HEK293T (cell line): ENCODE data around the gene RAB27B.

Experiments used
- CTCF ChIA-PET: fragments of 350-600 bp; formaldehyde crosslinking; extraction: SDS; loops from one replicate; lab custom pipeline; 2021; ENCODE audit warnings: antibody characterized with exemption, inconsistent platforms; lab: Yijun Ruan, JAX
- POLR2A ChIA-PET: fragments of 350-600 bp; formaldehyde crosslinking; extraction: SDS; loops from one replicate; lab custom pipeline; 2020; ENCODE audit warnings: antibody characterized with exemption, inconsistent platforms; lab: Yijun Ruan, JAX
- DNase-seq: peaks from one replicate; pipeline ENCODE4 v3.0.0; 2012; ENCODE audit warnings: mixed read lengths; ENCODE audit errors: extremely low spot score
- ARNT ChIP-seq: fragments of 450-650 bp; IDR thresholded peaks from 2 replicates; pipeline ENCODE4 v1.6.1; 2017; ENCODE audit warnings: mild to moderate bottlenecking
- BHLHE40 ChIP-seq: fragments of 450-650 bp; IDR thresholded peaks from 2 replicates; pipeline ENCODE4 v1.6.1; 2016; ENCODE audit warnings: mild to moderate bottlenecking, moderate library complexity, borderline replicate concordance
- CTBP1 ChIP-seq: fragments of 450-650 bp; IDR thresholded peaks from 2 replicates; pipeline ENCODE4 v1.6.1; 2016; ENCODE audit warnings: borderline replicate concordance
- ELF4 ChIP-seq: fragments of 450-650 bp; IDR thresholded peaks from 2 replicates; pipeline ENCODE4 v1.6.1; 2017; ENCODE audit warnings: antibody characterized with exemption
- FOXA1 ChIP-seq: fragments of 450-650 bp; IDR thresholded peaks from 2 replicates; pipeline ENCODE4 v1.6.1; 2016; ENCODE audit warnings: mild to moderate bottlenecking
- FOXK2 ChIP-seq: fragments of 450-650 bp; IDR thresholded peaks from 2 replicates; pipeline ENCODE4 v1.6.1; 2016; ENCODE audit warnings: mild to moderate bottlenecking
- FOXM1 ChIP-seq: fragments of 450-650 bp; IDR thresholded peaks from 2 replicates; pipeline ENCODE4 v1.6.1; 2017; ENCODE audit warnings: mild to moderate bottlenecking, borderline replicate concordance
- HDGF ChIP-seq: fragments of 450-650 bp; IDR thresholded peaks from 2 replicates; pipeline ENCODE4 v1.6.1; 2017; ENCODE audit warnings: antibody characterized with exemption, borderline replicate concordance
- L3MBTL2 ChIP-seq: fragments of 450-650 bp; conservative IDR thresholded peaks from 2 replicates; pipeline ENCODE4 v1.6.1; 2016; ENCODE audit warnings: mild to moderate bottlenecking
- LEF1 ChIP-seq: fragments of 450-650 bp; IDR thresholded peaks from 2 replicates; pipeline ENCODE4 v1.6.1; 2017; ENCODE audit warnings: mild to moderate bottlenecking, borderline replicate concordance
- NFRKB ChIP-seq: fragments of 450-650 bp; IDR thresholded peaks from 2 replicates; pipeline ENCODE4 v1.6.1; 2016; ENCODE audit warnings: mild to moderate bottlenecking, moderate library complexity
- SP1 ChIP-seq: fragments of 450-650 bp; IDR thresholded peaks from 2 replicates; pipeline ENCODE4 v1.6.1; 2017
- SUZ12 ChIP-seq: fragments of 450-650 bp; IDR thresholded peaks from 2 replicates; pipeline ENCODE4 v1.6.1; 2016; ENCODE audit warnings: mild to moderate bottlenecking
- TARDBP ChIP-seq: fragments of 450-650 bp; IDR thresholded peaks from 2 replicates; pipeline ENCODE4 v1.6.1; 2016
- ZNF384 ChIP-seq: fragments of 450-650 bp; IDR thresholded peaks from 2 replicates; pipeline ENCODE4 v1.6.1; 2016
- TF ChIP-seq, protein P1 (sequence below): fragments of 450-650 bp; IDR thresholded peaks from 2 replicates; pipeline ENCODE4 v1.6.1; 2016

RAB27B gene

DNA sequence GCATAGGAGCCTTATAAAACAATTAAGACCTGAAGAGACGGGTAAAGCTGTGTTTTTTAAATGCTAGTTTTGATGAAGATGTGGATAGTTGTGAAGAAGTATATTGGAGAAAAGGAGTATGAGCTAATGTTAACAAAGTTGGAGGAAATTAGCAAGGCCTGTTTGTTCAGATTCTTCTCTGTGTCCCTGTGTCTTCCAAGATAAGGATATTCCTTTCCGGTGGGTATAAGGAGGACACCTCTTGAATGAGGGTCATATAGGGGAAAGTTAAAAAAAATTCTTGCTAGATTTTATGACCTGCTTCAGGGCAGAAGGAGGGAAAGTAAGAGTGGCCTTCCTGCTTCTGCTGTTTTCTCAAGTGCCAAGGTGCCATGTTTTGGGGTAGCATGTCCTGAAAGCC lies 72.0 kb downstream of the RAB27B start:
- CTCF ChIA-PET = no interaction called here
- TF ChIP-seq L3MBTL2 (no peak), FOXK2 (no peak), BHLHE40 (no peak), NFRKB (no peak), SUZ12 (no peak), ARNT (no peak), FOXA1 (no peak), LEF1 (no peak), HDGF (no peak), SP1 (no peak)
- TF ChIP-seq, protein P1, sequence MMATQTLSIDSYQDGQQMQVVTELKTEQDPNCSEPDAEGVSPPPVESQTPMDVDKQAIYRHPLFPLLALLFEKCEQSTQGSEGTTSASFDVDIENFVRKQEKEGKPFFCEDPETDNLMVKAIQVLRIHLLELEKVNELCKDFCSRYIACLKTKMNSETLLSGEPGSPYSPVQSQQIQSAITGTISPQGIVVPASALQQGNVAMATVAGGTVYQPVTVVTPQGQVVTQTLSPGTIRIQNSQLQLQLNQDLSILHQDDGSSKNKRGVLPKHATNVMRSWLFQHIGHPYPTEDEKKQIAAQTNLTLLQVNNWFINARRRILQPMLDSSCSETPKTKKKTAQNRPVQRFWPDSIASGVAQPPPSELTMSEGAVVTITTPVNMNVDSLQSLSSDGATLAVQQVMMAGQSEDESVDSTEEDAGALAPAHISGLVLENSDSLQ = no peak
- DNase-seq = no peak
- POLR2A ChIA-PET = no interaction called here

DNA sequence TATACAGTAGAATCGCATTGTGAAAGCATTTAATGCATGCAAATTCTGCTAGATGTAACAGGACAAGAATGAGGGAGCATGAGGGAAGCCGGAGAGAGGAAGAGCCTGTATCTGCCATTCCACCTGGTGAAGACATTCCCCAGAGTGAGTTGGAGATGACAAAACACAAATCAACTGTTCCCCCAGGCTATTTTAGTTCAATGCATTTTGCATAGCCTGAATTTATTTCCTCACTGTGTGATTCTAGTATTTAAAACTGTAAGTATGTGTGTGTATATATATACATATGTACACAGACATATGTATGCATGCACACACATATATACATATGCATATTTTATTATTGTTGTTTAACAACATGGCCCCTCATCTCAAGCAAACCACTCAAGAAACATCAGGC lies 76.3 kb downstream of the RAB27B start:
- ChIA-PET CTCF (no interaction called here), POLR2A (no interaction called here)
- TF ChIP-seq FOXM1 (no peak), CTBP1 (no peak), FOXK2 (no peak), SUZ12 (no peak), ELF4 (no peak), LEF1 (no peak), ARNT (no peak), TARDBP (no peak), HDGF (no peak), FOXA1 (no peak), NFRKB (no peak), ZNF384 (no peak), BHLHE40 (no peak)
- TF ChIP-seq, protein P1 = no peak
- DNase-seq = no peak

DNA sequence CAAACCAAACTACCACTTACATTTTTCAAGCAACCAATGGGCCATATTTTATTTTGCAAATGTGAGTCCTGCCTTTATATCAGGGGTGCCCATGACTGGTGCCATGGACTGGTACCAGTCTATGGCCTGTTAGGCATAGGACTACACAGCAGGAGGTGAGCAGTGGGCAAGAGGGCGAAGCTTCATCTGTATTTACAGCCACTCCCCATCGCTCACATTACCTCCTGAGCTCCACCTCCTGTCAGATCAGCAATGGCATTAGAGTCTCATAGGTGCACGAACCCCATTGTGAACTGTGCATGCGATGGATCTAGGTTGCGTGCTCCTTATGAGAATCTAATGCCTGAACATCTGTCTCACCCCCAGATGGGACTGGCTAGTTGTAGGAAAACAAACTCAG lies 77.4 kb downstream of the RAB27B start:
- CTCF ChIA-PET = no interaction called here
- POLR2A ChIA-PET = no interaction called here
- no peak for DNase-seq
- no peak for TF ChIP-seq FOXA1
- TF ChIP-seq SUZ12 = no peak
- no peak for TF ChIP-seq FOXK2
- no peak for TF ChIP-seq ARNT
- no peak for TF ChIP-seq LEF1
- no peak for TF ChIP-seq BHLHE40
- TF ChIP-seq L3MBTL2 = no peak

DNA sequence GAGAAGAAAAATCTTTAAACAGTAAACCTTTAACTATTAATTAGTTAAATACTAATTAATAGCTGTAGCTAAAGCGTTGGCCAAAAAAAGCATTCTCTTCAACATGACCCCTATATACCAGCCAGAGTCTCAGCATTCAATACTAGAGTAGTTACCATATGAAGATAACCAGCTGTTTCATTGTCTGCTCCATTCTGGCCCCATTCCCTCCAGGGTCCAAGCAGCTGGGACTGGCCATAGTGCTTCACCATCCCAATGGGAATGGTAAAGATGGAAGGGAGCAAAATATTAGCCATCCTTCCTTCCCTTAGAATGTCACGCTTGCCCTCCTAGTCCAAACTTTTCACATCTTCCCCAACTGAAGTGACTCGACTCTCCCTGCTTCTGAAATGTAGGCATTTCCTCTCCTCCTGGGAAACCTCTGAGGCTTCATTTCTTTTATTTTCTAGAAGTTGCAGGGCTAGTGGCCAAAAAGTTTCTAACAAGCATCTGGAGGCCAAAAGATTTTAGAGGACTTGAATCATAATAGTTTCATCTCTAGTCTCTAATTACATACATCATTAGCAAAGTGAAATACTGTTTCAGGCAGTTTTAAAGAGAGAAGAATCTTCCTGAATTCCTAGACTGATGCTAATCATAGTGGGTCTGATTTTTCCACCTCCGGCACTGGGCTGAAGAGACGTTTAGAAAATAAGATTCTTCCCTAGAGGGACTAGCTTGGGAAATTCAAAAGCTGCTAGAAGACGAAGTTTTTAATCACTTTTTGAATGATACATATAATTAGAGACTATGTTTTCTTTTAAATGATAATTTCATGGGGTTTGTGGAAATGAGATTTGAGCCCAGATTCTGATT lies 78.3 kb downstream of the RAB27B start:
- TF ChIP-seq LEF1 = no peak
- TF ChIP-seq ELF4 = no peak
- no peak for TF ChIP-seq BHLHE40
- TF ChIP-seq NFRKB = no peak
- TF ChIP-seq CTBP1 = no peak
- no peak for TF ChIP-seq ZNF384
- CTCF ChIA-PET = no interaction called here
- POLR2A ChIA-PET = no interaction called here
- DNase-seq = no peak

DNA sequence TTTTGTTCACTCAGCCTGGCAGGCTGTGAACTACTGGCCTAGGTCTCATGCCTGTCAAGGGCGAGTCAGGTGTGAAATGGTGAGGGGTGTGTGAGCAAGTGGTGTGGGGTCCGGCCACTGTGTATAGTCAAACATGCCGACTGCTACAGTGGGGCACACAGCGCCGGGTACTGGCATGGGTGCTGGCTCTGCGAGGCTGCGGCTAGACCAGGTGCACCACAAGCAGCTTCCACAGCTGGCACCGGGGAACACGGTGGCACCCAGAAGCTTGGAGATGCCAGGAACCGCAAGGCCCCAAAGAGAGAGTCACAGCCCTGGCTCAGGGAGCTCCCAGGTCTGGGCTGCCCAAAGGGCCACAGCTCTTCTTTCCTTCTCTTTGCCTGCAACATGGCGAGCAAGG lies 81.3 kb downstream of the RAB27B start:
- no peak for DNase-seq
- ChIA-PET CTCF (interaction anchor here (1.1 kb wide), 1 partner anchor 73 kb away, joined by 3 read pairs; no protein-coding TSS in a partner anchor), POLR2A (no interaction called here)
- TF ChIP-seq TARDBP (no peak), LEF1 (no peak), ZNF384 (no peak), FOXM1 (no peak), HDGF (no peak), ELF4 (no peak), ARNT (no peak)

DNA sequence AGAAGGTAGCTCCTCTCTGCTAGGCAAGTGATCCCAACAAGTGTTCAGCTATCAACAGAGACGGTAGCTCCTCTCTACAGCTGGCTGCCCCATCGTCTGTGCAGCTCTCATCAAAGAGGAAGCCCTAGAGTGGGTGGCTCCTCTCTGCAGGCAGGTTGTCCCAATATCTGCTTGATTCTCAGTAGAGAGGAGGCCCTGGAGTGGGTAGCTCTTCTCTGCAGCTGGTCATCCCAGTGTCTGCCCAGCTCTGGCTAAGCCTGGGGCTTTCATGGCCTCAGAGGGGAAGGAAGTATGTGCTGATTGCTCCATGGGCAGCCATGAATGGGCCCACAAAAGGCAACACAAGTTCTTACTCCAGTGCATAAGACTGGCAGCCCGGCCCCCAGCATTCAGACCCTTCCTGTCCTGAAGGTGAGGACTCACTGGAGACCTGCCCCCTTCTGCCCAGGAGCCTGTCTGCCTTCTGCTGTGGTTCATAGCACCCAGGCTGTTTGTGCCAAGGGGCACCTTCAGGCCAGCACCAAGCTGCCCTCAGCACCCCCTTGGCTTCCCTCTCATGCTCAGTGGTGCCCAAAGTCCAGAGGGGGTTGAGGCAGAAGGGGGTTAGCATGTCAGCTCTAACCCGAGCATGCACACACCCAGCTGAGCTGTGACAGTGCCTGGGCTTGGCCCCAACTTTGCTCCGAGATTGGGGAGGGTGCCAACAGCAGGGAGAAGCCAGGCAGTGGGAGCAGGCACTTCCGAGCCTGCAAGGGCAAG lies 82.1 kb downstream of the RAB27B start:
- TF ChIP-seq BHLHE40 (no peak), TARDBP (no peak), LEF1 (no peak), ZNF384 (no peak), CTBP1 (no peak), FOXM1 (no peak), ARNT (no peak), NFRKB (no peak), FOXK2 (no peak), FOXA1 (no peak), L3MBTL2 (no peak), SP1 (no peak), SUZ12 (no peak), HDGF (no peak), ELF4 (no peak)
- TF ChIP-seq, protein P1 = no peak
- CTCF ChIA-PET = interaction anchor here (1.1 kb wide), 1 partner anchor 73 kb away, joined by 3 read pairs; no protein-coding TSS in a partner anchor
- DNase-seq = no peak
- POLR2A ChIA-PET = no interaction called here
